ENCODE data around the gene ANKRD13C.
A peak's percentile ranks its signal among the peaks of the same experiment; 100 is the strongest.

The ANKRD13C gene

DNA sequence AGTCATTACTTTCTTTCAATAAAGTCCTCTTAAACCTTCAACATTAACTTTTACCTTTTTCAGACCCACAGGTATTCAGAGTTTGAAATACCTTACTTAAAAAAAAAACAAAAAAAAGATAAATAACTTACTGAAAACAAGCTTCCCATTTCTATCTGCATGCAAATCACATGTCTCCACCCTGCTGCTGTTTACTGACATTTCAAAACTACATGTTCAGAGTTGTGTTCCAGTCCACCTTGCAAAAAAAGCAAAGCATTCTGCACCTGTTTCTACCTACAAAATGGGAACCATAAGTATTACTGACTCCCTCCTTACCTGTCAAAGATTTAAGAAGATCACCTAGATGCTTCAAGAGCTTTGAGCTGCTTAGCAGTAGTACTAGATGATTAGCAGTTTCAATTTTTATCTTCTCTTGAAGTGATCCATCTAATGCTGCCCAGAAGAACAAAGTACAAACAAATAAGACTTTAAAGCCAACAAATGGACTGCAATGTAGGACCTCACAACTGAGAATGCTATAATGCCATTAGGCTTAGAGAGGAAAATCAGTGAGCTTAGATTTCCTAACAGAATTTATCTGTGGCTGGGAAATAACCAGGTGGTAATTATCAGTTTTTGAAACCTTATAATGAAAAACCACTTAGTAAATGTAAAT, 61.2 kb downstream of the ANKRD13C start:
- no peak for DNase-seq (ENCODE audit: low read depth)

- DNase-seq (ENCODE audit: low read depth) = no peak
Observed at GRCh38 chr1:70290218-70290617, 64.3 kb downstream of the ANKRD13C start.

DNA sequence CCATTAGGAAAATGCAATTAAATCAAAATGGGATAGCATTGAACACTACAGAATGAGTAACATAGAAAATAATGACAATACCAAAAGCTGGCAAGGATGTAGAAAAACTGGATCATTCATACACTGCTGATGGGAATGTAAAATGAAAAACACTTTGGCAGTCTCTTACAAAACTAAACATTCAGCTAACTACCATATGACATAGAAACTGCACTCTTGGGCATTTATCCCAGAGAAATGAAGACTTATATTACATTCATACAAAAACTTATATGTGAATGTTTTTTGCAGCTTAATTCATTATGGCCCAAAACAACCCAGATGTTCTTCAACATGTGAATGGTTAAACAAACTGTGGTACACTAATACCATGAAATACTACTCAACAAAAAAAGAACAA, 66.4 kb downstream of the ANKRD13C start:
- DNase-seq (ENCODE audit: low read depth) = no peak

DNA sequence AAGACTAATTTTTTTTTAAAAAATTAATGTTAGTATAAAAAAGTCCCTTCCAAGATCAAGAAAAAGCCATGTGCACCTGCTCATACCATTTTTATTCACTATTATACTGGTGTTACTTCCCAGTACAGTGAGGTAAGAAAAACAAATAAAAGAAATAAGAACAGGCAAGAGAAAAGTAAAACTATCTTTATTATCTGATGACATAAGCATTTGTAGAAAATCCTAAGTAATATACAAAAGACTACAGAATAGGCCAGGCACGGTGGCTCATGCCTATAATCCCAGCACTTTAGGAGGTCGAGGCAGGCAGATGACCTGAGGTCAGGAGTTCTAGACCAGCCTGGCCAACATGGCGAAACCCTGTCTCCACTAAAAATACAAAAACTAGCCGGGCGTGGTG, 68.1 kb downstream of the ANKRD13C start:
- no peak for DNase-seq (ENCODE audit: low read depth)

DNA sequence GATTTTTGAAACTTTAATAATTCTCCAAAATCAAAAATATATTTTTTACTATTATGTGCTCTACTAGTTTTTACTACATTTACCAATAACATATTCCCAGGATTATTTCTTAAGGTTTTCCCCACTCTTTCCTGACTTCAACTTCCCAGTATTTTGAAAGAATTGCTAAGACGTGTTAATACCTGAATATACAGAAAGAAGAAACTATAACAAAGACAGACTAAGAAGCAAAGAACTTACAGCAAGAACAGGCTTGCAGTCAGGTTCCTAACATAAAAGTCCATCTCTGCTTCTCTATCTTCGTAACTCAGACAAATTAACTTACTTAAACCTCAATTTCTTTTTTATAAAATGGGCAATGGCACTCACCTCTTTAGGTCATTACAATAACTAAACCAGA, 70.2 kb downstream of the ANKRD13C start:
- DNase-seq (ENCODE audit: low read depth) = no peak

- no peak for DNase-seq (ENCODE audit: low read depth)
Observed at GRCh38 chr1:70278710-70279109, 75.8 kb downstream of the ANKRD13C start.

DNA sequence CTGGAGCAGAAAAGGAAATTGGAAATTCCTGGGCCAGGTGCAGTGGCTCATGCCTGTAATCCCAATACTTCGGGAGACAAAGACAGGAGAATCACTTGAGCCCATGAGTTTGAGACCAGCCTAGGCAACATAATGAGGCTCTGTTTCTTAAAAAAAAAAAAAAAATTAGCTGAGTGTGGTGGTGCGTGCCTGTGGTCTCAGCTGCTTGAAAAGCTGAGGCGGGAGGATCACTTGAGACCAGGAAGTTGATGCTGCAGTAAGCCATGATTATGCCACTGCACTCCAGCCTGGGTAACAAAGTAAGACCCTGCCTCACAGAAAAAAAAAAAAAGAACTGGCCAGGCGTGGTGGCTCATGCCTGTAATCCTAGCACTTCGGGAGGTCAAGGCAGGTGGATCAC, 76.6 kb downstream of the ANKRD13C start:
- DNase-seq (ENCODE audit: low read depth) = no peak

DNA sequence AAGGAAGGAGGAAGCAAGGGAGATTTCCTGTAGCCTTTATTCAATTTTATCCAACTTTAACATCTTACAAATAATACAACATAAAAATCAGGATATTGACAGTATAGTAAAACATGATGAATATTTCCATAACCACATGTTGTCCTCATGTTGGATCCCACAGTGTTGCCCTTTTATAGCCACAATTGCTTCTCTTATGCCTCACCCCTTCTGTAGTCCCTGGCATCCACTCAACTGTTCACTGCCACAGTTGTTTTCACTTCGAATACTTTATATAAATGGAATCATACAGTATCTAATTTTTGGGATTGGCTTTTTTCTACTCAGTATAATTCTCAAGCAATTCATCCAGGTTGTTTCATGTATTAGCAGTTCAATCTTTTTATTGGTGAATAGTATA, 88.6 kb downstream of the ANKRD13C start:
- no peak for DNase-seq (ENCODE audit: low read depth)

DNA sequence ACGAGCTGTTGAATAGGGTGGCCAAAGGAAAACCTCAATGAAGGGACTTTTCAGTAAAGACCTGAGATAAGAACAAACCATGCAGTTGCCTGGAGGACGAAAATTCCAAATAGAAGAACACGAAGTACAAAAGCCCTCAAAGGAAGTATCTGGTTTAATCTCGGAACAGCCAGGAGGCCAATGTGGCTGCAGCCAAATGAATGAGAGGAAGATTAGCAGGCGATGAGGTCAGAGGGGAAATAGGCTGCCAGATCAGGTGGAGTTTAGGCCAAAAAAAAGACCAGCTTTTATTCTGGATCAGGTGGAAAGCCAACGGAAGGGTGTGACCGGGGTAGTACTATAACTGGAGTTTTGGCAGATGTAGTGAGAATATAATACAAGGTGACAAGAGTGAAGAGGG, 89.7 kb downstream of the ANKRD13C start:
- DNase-seq (ENCODE audit: low read depth) = no peak

DNA sequence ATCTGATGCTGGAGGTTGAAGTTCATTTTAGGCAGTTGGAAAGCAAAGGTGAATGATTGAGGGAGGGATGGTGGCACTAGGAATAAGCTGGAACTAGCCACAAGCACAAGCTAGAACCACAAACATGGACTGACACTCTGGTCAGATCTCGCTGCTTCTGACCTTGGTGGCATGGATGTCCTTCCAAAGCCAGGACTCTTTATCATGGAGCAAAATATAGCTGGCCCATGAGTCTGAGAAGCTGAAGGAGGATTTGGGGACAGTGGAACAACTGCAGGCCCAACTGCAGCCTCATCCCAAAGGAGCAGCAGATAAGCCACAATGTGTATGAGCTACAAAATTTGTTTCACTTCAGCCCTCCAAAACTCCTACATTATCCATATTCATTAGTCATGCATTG, 97.9 kb downstream of the ANKRD13C start:
- no peak for DNase-seq (ENCODE audit: low read depth)

GRCh38 chr1:70248729-70249128, 105.8 kb downstream of the ANKRD13C start:
- no peak for DNase-seq (ENCODE audit: low read depth)

DNA sequence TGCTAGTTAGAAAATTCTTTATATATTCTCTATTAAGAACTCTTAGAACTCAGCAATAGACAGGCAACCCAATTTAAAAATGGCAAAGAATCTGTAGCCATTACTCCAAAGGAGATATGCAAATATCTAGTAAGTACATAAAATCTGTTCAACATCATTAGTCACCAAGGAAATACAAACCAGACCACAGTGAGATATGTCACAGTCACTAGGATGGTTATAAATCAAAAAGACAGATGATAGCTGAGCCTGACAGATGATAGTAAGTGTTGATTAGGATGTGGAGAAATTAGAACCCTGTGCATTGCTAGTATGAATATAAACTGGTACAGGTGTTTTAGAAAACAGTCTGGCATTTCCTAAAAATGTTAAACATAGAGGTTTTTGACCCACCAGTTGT, 106.8 kb downstream of the ANKRD13C start:
- no peak for DNase-seq (ENCODE audit: low read depth)

DNA sequence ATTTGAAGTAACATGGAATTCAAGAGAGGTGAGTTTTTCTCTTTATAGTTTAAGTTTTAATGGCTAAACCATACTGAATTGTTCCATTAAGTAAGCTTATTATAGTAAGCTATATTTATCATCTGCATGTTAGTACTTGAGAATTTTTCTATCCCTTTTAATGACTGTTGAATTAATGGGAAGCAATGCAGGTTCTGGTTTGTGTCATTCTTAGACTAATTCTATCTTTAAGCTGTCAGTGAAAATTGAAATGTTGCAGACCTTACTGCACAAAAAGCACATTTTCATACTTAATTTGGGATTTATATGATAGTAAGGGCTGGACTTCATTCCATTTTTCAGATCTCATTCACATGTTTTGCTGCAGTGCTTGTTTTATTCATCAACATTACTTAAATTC, 107.4 kb downstream of the ANKRD13C start:
- DNase-seq (ENCODE audit: low read depth) = no peak

DNA sequence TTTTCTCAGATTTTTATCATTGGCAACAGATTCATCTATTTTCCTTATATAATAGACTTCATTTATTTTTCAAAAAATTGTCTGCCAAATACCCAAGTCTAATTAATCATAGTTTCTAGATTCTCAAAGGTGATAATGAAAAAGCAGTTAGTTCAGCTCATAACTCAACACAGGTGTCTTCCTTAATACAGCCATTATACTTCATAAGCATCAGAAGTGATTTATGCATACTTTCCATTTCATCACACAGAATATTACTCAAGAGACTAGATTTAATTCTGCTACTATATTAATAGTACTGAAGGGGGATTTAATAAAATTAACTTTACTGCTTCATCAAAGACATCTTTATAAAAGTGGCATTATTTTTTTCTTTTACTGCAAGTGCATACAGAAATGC, 114.6 kb downstream of the ANKRD13C start:
- no peak for DNase-seq (ENCODE audit: low read depth)

- DNase-seq (ENCODE audit: low read depth) = no peak
Observed at GRCh38 chr1:70234733-70235132, 119.8 kb downstream of the ANKRD13C start.

- DNase-seq (ENCODE audit: low read depth) = no peak
Observed at GRCh38 chr1:70231475-70231874, 123.0 kb downstream of the ANKRD13C start.

GRCh38 chr1:70228670-70229069, 125.9 kb downstream of the ANKRD13C start:
- no peak for DNase-seq (ENCODE audit: low read depth)

DNA sequence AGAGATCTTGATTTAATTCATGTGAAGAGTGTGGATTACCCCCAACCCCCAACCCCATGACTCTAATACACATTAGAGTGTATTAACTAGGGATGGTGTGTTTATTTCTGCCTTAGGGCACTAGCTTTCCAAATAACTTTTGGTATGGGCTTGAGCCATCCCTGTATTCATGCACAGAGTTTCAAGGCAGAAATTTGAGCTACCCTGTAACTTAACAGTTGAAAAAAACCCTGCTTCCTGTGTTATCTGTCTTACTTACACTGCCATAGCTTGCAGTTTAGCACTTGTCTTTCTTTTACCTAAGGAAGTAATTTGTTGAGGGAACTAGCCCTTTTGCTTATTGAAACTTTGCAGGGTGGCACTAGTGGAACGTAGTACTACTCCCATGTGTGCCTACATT, 127.1 kb downstream of the ANKRD13C start:
- DNase-seq (ENCODE audit: low read depth) = no peak

- no peak for DNase-seq (ENCODE audit: low read depth)
Observed at GRCh38 chr1:70224954-70225353, 129.6 kb downstream of the ANKRD13C start.

- no peak for DNase-seq (ENCODE audit: low read depth)
Observed at GRCh38 chr1:70222716-70223235, 131.7 kb downstream of the ANKRD13C start.

DNA sequence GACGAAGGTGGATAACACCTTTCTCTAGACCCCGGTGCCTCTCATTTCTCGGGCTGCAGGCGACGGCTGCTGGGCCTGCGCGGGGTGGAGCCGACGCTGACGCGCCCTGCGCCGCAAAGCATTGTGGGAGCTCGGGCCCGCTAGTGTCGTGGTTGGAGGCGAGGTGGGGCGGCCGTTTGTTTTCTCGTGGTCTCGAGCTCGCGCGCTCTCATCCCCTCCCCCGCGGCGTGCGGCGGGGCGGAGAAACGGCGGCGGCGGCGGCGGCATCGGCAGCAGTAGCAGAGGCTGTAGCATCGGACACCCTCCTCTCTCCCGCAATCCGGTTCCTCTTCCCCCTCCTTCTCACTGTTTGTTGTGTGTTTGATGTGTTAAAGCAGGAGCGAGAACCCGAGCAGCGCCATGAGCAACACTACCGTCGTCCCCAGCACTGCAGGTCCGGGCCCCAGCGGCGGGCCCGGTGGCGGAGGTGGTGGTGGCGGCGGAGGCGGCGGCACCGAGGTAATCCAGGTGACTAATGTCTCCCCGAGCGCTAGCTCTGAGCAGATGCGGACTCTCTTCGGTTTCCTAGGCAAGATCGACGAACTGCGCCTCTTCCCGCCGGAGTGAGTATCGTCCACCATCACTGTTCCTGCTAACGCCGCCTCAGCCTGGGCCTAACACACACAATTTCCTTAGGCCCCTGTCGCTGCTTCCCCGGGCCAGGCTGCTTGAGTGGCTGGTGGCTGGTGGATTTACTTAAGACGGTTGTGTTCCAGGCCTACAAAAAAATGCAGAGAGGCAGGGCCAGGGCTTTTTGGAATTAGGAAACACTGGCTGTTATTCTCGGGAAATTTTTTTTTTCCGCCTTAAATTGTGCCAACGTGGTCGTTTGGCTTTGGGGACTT, 133.0 kb downstream of the ANKRD13C start, which contains the start of gene SRSF11:
SRSF11 (plus strand) TSS at position 143 of the 884 bp plus-strand sequence; CDS start at position 400, 257 bp downstream.
- DNase-seq (ENCODE audit: low read depth) = peak; percentile 97

DNA sequence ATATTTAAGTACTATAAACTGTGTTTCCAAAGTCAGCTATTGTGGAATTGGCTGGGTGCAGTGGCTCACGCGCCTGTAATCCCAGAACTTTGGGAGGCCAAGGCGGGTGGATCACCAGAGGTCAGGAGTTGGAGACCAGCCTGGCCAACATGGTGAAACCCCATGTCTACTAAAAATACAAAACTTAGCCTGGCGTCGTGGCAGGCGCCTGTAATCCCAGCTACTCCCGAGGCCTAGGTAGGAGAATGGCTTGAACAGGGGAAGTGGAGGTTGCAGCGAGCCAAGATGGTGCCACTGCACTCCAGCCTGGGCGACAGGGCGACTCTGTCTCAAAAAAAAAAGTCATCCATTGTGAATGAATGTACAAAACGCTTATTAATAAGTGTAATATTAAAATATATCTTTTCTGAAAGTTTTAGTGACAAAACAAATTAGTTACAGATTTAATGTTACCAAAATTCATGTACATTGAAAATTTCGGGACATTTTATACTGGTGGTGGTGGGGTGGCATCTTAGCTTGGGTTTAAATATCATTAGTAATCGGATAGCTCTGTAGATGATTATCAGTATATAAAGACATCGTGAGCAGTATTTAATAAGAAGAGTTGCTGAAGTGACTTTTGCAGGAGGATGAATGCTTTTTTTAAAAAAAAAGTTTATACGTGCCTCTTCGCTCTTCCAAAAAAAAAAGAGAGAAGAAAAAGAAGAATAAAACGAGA, 133.8 kb downstream of the ANKRD13C start:
- DNase-seq (ENCODE audit: low read depth) = no peak

GRCh38 chr1:70220015-70220414, 134.5 kb downstream of the ANKRD13C start:
- no peak for DNase-seq (ENCODE audit: low read depth)
